AG09309 (cell line): Measurements from ENCODE around the gene KCNJ12.
A peak's percentile ranks its signal among the peaks of the same experiment; 100 is the strongest.

Source experiments
- DNase-seq: peaks from one replicate; pipeline ENCODE4 v3.0.0-alpha.2; 2010; ENCODE audit warnings: low read depth
- H3K4me3 ChIP-seq: 2 replicates; pipeline ENCODE4 v1.5.1; 2011; ENCODE audit warnings: mild to moderate bottlenecking, low read depth, low read length, moderate library complexity; ENCODE audit not compliant: control insufficient read depth
- CTCF ChIP-seq: IDR thresholded peaks from 2 replicates; pipeline ENCODE4 v1.5.1; 2011; ENCODE audit warnings: mild to moderate bottlenecking, low read depth, low read length, inconsistent platforms; ENCODE audit not compliant: insufficient read depth, control insufficient read depth; ENCODE audit errors: missing control alignments

Gene KCNJ12

GRCh38 chr17:21376759-21377690 is 868 bp downstream of the KCNJ12 start:
- peak overlapping the region; percentile 35 for H3K4me3 ChIP-seq
- TF ChIP-seq CTCF, result no peak
- no peak for DNase-seq

- no peak overlapping the region for H3K4me3 ChIP-seq
- TF ChIP-seq CTCF, result no peak
- no peak for DNase-seq
These were observed 1.7 kb downstream of the KCNJ12 start for GRCh38 chr17:21377705-21378396.

GRCh38 chr17:21378553-21378952 is 2.4 kb downstream of the KCNJ12 start:
- DNase-seq, result no peak
- H3K4me3 ChIP-seq, result no peak overlapping the region
- no peak for TF ChIP-seq CTCF

- TF ChIP-seq CTCF, result no peak
- DNase-seq, result no peak
- no peak overlapping the region for H3K4me3 ChIP-seq
These were observed 3.0 kb downstream of the KCNJ12 start for GRCh38 chr17:21379080-21379711.

- no peak overlapping the region for H3K4me3 ChIP-seq
- no peak for DNase-seq
- no peak for TF ChIP-seq CTCF
These were observed 4.5 kb downstream of the KCNJ12 start for GRCh38 chr17:21380659-21381058.

- TF ChIP-seq CTCF, result no peak
- H3K4me3 ChIP-seq, result no peak overlapping the region
- DNase-seq, result no peak
These were observed 5.0 kb downstream of the KCNJ12 start for GRCh38 chr17:21381076-21381706.
